NCI-H2081 (cell line): ENCODE results near the gene ARIH1.
"Not testable (repeated sequence)": the region's sequence is repeated elsewhere in the genome, so short reads cannot be mapped to it uniquely, and the experiment has no call there.

Source experiments
- DNase-seq, 2 experiments: peaks; one replicate each; lab custom pipeline; 2025; lab: John Stamatoyannopoulos, UW

Gene ARIH1

DNA sequence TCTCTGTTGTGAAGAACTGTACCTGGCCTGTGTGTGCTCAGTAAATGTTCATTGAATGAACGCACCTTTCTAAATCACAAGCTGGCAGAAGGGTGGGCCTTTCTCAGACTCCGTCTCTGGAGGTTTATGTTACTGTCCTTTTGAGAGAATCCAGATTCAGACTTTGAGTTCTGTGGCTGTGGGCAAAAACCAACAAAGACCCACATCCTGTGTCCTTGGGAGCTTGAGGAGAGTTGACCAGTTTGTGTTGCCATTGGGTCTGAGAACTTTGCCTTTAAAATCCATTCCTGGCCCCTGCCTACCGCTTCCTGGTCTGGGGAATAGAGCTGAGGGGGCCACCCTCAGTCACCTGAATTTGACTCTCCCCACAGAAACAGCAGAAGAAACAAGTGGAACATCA is 134.0 kb downstream of the ARIH1 start:
- DNase-seq = not testable (repeated sequence)

DNA sequence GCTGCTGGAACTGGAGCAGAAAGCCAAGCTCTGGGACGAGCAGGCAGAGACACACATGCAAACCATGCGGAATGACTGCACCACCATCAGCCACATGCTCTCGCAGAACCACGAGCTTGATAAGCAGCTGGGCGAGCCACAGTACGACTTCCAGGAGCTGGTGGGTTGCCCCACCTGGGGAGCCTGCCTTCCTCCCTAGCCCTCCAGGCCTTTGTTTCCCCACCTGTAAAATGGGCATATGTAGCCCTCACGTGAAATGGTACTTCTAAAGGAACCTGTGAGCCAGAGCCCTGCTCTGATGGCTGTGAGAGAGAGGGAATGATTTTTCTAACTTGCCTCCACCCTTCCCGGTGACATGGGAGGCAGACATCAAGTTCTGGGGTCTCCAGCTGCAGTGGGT is 135.7 kb downstream of the ARIH1 start:
- no peak for DNase-seq

DNA sequence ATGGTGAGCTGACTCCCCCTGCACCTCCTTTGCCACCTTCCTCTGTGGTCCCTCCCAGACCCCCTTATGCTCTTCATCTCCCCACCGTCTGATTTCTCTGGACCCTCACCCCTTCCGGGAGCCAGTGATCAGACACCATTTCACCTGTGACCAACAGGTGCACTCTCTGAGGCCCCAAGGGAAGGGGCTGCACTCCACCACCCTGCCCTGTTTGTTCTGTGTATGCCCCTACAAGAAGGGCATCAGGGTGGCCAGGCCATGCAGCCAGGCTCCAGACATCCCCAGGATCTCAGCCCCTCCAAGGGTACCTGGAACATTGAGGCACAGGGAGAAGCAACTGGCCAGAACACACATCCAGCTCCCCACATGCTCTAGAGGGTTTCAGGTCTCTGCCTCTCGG is 138.2 kb downstream of the ARIH1 start:
- not testable (repeated sequence) for DNase-seq

DNA sequence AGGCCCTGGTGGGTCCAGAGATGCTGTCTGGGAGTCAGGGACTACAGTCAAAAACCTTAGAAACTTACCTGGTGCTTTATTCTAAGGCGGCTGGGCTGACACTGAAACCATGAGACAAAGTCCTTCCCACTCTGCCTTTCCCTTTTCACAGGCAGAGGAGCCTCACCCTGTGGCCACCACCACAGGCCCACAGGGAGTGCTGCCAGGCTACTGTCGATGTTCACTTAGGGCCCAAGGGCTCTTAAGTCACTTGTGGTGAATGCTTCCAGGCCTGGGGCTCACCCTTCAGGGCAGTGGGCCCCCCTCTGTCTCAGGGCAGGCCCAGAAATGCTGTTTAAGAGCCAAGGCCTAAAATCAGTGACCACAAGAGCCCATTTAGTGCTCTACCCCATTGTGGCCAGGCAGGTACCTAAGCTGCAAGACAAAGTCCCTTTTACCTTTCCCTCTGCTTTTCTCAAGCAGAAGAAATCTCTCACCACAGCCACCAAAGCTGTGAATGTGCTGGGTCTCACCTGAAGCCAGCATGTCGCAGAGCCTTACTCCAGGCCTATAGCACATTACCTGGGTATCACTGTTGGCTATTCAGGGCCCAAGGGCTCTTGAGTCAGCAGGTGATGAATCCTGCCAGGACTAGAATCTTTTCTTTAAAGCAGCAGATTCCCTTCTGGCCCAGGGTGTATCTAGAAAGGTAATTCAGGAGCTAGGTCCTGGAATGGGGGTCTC is 140.8 kb downstream of the ARIH1 start:
- no peak for DNase-seq

DNA sequence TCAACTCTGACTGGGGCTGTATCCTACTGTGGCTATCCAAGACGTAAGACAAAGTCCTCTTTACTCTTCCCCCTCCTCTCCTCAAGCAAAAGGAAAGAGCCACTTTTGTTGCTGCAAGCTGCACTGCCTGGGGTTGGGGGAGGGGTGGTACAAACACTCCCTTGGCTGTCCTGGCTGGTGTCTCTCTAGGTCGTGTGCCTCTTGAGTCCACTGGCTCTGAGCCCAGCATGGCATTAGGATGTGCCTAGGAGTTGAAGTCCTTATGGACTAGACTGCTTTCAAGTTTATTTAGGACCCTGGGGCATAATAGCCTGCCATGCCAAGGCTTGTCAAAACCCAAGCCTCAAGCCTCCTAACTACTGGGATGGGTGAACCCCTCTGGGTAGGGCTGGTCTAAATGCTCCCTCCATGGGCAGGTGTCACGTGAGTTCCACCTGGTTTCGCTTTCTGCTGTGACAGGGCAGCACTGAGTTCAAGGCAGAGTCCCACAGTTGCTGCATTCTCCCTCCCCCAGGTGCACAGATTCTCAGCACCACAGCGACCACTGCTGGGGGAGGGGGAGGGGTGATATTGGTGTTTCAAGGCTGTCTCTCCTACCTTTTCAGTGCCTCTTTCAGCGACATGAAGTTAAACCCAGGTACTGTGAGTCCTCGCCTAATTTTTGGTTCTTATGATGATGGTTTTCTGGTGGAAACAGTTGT is 141.6 kb downstream of the ARIH1 start:
- DNase-seq = not testable (repeated sequence)

DNA sequence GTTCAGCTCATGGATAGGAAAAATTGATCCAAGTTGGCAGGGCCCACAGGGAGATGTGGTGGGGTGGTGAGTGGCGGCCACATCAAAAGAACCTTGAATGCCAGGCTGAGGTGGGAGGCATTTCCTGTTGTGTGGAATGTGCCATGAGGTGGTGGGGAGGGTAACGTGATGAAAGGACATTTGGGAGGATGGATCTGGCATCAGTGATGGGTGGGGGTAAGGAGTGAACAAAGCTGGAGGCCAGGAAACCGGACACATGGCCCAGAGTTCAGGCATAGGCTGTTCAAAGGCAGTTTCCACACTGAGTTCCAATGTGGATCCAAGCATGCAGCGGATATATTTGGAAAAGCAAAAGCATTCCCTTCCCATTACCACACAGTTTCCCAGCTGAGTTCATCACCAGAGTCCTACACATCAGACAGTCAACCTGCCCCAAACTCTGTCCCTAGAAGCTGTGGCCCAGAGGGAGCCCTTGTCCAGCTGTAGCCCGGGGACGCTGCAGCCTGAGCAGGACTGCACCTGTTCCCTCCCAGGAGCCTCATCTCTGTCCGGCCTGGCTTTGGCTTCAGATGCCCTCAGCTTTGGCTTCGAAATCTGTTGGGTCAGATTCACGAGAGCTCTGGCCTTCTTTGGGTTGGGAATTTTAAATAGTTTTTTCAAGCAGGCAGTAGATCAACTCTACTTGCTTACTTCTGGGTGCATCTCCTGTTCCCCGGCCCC is 142.5 kb downstream of the ARIH1 start:
- no peak for DNase-seq

DNA sequence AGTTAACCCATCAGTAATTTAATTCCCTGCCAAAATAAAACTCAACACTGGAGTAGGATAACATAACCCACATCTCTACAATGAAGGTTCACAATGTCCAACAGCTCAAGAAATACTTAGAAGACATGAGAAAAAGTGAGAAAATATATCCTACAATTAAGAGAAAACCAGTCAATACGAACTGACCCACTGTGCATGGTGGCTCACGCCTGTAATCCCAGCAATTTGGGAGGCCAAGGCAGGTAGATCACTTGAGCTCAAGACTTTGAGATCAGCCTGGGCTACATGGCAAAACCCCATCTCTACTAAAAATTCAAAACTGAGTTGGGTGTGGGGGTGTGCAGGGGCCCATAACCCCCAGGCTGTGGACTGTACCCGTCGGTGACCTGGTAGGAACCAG is 149.7 kb downstream of the ARIH1 start:
- DNase-seq = not testable (repeated sequence)

DNA sequence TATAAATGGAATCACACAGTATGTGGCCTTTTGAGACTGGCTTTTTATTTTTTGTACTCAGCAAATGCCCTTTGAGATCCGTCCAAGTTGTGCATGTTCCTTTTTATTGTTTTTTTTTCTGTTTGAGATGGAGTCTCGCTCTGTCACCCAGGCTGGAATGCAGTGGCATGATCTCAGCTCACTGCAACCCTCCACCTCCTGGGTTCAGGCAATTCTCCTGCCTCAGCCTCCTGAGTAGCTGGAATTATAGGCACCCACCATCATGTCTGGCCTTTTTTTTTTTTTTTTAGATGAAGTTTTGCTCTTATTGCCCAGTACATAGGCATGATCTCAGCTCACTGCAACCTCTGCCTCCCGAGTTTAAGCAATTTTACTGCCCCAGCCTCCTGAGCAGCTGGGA is 152.0 kb downstream of the ARIH1 start:
- DNase-seq = not testable (repeated sequence)

DNA sequence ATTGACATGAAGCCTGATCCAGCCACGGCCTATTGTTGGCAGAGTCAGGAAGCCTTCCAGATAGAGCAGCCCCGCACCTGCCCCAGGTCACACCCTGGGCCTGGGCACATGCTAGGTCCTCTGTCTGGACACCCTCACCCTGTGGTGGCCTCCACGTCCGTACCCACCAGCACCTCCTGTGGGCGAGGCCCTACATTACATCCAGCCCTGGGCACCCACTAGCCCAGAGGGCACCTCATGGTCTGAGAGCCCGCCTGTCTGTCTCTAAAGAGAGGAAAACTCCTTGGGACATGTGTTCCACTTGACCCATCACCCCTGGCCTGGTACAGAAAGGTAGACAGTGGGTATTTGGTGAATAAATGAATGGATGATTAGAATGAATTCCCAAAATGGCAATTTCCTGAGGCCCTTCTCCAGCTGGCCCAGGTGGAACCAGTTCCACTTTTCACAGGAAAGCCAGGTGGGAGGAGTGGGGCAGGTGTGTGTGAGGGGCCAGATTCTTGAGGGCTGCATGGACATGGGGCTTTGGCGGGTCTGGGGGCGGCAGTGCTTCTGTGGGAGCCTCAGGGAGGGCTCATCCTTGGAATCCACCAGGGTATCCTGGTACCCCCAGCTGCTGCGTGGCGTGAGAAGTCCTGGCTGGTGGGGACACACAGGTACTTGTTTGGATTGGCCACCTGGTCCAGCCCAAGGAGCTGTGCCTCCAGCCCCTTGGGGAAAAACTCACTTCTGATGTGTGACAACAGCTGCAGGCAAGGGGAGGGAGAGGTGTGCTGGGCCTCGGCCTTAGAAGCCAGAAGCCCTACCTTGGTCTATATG is 154.3 kb downstream of the ARIH1 start:
- DNase-seq = not testable (repeated sequence)

DNA sequence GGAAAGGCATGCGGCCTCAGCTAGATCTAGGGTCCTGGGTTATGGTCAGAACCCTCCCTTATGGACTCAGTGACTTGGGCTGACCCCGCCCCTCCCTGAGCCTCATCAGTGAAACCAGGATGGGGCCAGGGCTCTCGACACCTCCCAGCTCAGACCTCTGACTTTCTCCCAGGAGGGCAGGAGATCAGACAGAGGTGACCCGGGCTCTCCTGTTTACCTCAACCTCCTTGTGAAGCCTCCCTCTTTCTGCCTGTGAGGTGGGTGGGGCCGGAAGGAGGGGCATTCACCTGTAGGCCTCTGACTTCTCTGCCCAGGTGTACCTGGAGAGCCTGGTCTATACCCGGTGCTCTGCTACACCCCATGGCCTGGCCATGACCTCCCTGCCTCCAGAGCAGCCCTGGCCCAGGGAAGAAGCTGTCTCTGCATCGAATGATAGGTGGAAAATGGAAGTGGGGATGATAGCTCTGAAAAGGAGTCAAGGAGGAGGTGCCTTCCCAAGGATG is 155.0 kb downstream of the ARIH1 start:
- not testable (repeated sequence) for DNase-seq

DNA sequence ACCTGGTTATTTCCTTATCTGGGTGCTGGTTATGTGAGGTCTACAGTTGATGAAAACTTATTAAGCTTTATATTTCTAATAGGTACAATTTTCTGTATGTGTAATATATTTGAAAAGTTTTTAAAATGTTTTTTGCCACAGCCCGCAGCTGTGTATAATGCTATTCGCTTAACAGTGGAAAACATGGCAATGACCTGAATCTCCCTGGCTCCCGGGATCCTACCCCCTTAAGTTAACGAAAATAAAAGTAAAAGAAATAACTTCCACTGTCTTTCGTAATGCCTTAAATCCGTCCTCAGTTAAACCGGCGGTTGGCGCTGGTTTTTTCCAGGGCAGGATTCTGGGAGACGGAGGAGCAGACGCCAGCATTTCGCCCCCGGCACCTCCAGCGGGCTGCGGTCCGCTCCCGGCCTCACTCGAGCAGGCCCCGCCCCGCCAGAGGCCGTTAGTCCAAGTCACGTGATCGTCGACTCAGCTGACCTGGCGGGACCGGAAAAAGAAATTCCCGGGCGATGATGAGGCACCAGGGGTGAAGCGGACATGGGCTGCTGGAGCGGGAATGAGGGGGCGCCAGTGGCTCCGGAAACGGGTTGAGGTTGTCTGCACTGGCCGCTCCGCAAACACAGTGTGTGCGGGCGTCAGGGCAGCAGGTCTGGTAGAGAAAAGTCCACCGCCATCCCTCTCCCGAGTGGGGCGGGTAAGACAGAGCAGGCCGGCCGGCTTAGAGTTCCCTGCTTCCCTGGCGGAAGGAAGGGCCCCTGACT is 162.6 kb downstream of the ARIH1 start:
- not testable (repeated sequence) for DNase-seq

DNA sequence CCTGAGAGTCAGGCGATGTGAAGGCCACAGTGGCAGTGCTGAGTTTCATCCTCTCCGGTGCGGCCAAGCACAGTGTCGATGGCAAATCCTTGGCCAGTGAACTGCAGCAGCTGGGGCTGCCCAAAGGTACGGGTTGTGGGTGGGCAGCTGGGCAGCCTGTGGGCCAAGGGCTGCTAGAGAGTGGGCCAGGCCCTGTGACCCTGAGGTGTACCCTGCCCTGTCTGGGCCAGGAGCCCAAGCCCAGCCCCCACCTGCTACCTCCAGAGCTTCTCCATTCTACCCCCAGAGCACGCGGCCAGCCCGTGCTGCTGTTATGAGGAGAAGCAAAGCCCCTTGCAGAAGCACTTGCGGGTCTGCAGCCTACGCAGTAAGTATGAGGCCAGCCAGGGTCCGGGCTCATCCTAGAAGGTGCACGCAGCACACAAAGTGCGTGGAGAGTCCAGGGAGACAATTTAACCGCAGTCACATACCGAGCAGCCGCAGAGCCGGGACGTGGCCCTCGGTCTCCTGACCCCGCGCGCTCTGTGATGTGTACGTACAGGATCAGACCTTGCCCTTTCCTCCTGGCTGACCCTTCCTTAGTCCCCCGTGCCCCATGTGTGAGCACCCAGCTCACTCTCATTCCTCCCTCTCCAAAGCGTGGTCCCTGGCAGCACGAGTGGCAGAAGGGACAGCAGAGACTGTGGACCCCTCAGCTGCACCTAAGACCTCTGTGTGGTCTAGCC is 165.8 kb downstream of the ARIH1 start:
- DNase-seq = not testable (repeated sequence)

DNA sequence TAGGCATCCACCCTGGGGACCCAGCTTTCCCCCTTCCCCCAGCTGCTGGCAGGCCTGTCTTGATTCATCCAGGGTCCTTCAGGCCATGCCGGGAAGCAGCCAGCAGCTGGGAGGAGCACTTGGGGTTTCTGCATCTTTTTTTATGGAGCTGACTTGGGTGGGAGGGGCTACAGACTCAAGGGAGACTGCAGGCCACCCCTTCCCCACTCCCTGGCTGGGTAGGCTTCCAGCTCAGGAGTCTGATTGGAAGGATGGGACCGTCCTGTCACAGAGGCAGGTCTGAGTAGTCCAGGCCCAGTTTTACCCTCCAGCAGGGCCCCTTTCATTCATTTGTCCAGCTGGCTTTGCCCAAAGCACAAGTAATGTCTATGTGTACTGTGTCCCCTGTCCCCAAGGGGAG is 168.1 kb downstream of the ARIH1 start:
- not testable (repeated sequence) for DNase-seq

DNA sequence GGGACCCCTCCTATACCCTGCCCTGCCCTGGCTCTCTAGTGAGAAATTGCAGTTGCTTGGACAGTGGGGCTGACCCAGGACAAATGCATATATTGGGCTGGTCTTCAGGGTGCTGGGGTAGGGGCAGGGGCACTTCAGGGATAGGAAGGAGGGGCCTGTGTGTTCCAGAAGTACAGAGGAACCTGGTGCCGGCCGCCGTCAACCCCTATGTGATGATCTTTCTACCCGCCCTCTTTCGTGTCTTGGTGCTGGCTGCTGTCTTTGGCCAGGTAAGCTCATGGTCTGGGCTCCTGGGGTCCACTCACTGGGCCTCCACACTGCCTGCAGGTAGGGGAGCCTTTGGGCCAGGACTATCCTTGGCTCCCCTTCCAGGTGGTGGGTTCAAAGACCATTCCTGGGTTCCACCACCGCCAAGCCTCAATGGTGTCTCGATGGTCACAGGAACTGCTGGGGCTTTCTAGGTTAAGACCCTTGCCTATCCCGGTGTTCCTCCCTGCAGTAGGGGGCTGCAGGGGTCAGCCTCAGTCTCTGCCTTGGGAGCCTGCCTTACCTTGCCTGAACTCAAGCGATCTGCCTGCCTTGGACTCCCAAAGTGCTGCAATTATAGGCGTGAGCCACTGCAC is 174.6 kb downstream of the ARIH1 start:
- not testable (repeated sequence) for DNase-seq
